ENCODE data around the gene CLASP2.

CLASP2 gene

DNA sequence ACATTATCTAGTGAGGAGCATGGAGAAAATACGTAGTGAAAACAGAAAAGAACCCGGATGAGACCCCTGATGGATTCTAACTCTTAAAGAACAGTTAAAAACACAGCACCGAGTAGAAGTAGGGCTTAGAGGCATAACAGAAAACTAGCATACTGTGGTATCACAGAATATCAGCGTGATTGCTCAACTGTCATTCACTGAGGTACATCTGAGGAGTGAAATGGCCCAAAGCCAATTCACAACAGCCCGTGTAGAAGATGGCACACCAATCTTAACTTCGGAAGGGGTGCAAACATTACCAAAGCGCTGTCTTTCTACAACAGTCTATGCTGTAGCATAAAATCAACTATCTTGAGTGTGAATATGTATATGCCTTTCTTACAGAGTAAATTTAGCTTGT is 1.8 kb downstream of the CLASP2 start:
- no CpG with 5 or more reads among the region's 7 CpGs for WGBS (ENCODE audit: extremely low coverage, insufficient coverage, insufficient read length)
- H3K36me3 ChIP-seq (ENCODE audit: control insufficient read depth in 1 of 2, insufficient read depth in 2 of 2, low read length in 2 of 2), result peaks cover 0 to 2% of the 10 kb centered on the region in 2 experiments
- no peak overlapping the region for H3K27ac ChIP-seq (ENCODE audit: low read depth, low read length)

DNA sequence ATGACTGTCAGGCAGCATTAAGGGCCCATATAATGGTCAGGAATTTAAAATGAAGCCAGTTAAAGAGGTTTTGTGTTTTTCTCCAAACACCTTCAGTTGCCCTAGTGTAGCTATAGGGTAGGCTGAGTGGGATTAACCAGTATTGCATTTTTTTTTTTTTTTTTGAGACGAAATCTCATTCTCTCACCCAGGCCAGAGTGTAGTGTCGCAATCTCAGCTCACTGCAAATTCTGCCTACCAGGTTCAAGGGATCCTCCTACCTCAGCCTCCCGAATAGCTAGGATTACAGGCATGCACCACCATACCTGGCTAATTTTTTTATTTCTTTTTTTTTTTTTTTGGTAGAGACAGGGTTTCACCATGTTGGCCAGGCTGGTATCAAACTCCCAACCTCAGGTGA is 7.0 kb downstream of the CLASP2 start:
- Histone ChIP-seq H3K79me2 (ENCODE audit: control insufficient read depth, insufficient read depth, low read length, poor library complexity) (no peaks in the 10 kb centered on the region), H2BK12ac (ENCODE audit: low read length) (no peak overlapping the region), H3K23ac (ENCODE audit: low read length) (no peak overlapping the region), H3K4me2 (ENCODE audit: low read length) (no peak overlapping the region), H3K27me3 (ENCODE audit: insufficient read depth, low read length) (no peaks in the 10 kb centered on the region), H2BK120ac (ENCODE audit: insufficient read depth, low read length, poor library complexity) (no peak overlapping the region), H3K9ac (ENCODE audit: low read length) (no peak overlapping the region), H3K4me1 (ENCODE audit: control insufficient read depth in 1 of 2, insufficient read depth in 2 of 2, low read length in 2 of 2) (no peaks in the 10 kb centered on the region), H3K27ac (ENCODE audit: low read depth, low read length) (no peak overlapping the region), H2AFZ (ENCODE audit: insufficient read depth, low read length, poor library complexity) (no peak overlapping the region), H4K12ac (ENCODE audit: low read depth, low read length) (no peak overlapping the region), H3K14ac (ENCODE audit: low read length) (no peak overlapping the region), H2BK5ac (ENCODE audit: low read depth, low read length, poor library complexity) (no peak overlapping the region), H2AK5ac (ENCODE audit: low read length) (no peak overlapping the region), H3K79me1 (ENCODE audit: low read length) (no peaks in the 10 kb centered on the region), H3K18ac (ENCODE audit: low read length) (no peak overlapping the region), H3K9me3 (ENCODE audit: insufficient read depth, low read depth, low read length) (no peaks in the 10 kb centered on the region), H4K8ac (ENCODE audit: low read depth, low read length) (no peak overlapping the region), H3K36me3 (ENCODE audit: control insufficient read depth in 1 of 2, insufficient read depth in 2 of 2, low read length in 2 of 2) (peaks cover 0 to 2% of the 10 kb centered on the region in 2 experiments), H4K91ac (ENCODE audit: low read depth, low read length) (no peak overlapping the region), H3K4ac (ENCODE audit: low read depth, low read length) (no peak overlapping the region), H3K4me3 (ENCODE audit: low read depth, low read length) (no peak overlapping the region)
- WGBS (ENCODE audit: extremely low coverage, insufficient coverage, insufficient read length), result no CpG with 5 or more reads among the region's 3 CpGs
- no peak for DNase-seq

More for the DNA sequence above, 1.8 kb downstream of the CLASP2 start:
- Histone ChIP-seq H3K4me3 (ENCODE audit: low read depth, low read length) (no peak overlapping the region), H2BK5ac (ENCODE audit: low read depth, low read length, poor library complexity) (no peak overlapping the region), H2AFZ (ENCODE audit: insufficient read depth, low read length, poor library complexity) (no peak overlapping the region), H3K79me2 (ENCODE audit: control insufficient read depth, insufficient read depth, low read length, poor library complexity) (peaks cover 5% of the 10 kb centered on the region), H3K9ac (ENCODE audit: low read length) (no peak overlapping the region), H3K9me3 (ENCODE audit: insufficient read depth, low read depth, low read length) (no peaks in the 10 kb centered on the region), H4K12ac (ENCODE audit: low read depth, low read length) (no peak overlapping the region), H4K8ac (ENCODE audit: low read depth, low read length) (no peak overlapping the region), H3K23ac (ENCODE audit: low read length) (peak overlapping the region; percentile 24), H3K79me1 (ENCODE audit: low read length) (peaks cover 9% of the 10 kb centered on the region), H3K4me1 (ENCODE audit: control insufficient read depth in 1 of 2, insufficient read depth in 2 of 2, low read length in 2 of 2) (peaks cover 2% of the 10 kb centered on the region in 2 experiments), H3K18ac (ENCODE audit: low read length) (no peak overlapping the region), H4K91ac (ENCODE audit: low read depth, low read length) (no peak overlapping the region), H2BK12ac (ENCODE audit: low read length) (no peak overlapping the region), H3K27me3 (ENCODE audit: insufficient read depth, low read length) (no peaks in the 10 kb centered on the region), H2AK5ac (ENCODE audit: low read length) (no peak overlapping the region), H3K14ac (ENCODE audit: low read length) (no peak overlapping the region), H3K4ac (ENCODE audit: low read depth, low read length) (peak overlapping the region; percentile 52), H2BK120ac (ENCODE audit: insufficient read depth, low read length, poor library complexity) (no peak overlapping the region), H3K4me2 (ENCODE audit: low read length) (peak overlapping the region; percentile 47)
- no peak for DNase-seq

DNA sequence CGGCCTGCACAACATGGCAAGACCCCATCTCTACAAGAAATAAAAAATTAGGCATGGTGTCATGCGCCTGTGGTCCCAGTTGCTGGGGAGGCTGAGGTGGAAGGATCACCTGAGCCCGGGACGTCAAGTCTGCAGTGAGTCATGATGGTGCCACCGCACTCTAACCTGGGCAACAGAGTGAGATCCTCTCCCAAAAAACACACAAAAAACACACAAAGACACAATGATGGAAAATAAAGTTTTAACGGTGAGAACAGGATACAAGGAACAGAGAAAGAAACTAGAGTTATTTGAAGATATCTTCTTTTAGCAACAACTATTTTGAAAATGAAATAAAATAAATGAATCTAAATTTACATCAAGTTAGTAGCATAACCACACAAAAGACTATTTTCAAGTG is 12.0 kb downstream of the CLASP2 start:
- H3K79me1 ChIP-seq (ENCODE audit: low read length), result no peaks in the 10 kb centered on the region
- H3K27ac ChIP-seq (ENCODE audit: low read depth, low read length), result no peak overlapping the region
- no peak overlapping the region for H2BK12ac ChIP-seq (ENCODE audit: low read length)
- H3K4me3 ChIP-seq (ENCODE audit: low read depth, low read length), result no peak overlapping the region
- H2AFZ ChIP-seq (ENCODE audit: insufficient read depth, low read length, poor library complexity), result no peak overlapping the region
- no peak overlapping the region for H2BK120ac ChIP-seq (ENCODE audit: insufficient read depth, low read length, poor library complexity)
- no peak overlapping the region for H2BK5ac ChIP-seq (ENCODE audit: low read depth, low read length, poor library complexity)
- no peak overlapping the region for H3K9ac ChIP-seq (ENCODE audit: low read length)
- H4K91ac ChIP-seq (ENCODE audit: low read depth, low read length), result no peak overlapping the region
- H3K36me3 ChIP-seq (ENCODE audit: control insufficient read depth in 1 of 2, insufficient read depth in 2 of 2, low read length in 2 of 2), result peaks cover 0 to 2% of the 10 kb centered on the region in 2 experiments
- no peak overlapping the region for H4K8ac ChIP-seq (ENCODE audit: low read depth, low read length)
- WGBS (ENCODE audit: extremely low coverage, insufficient coverage, insufficient read length), result no CpG with 5 or more reads among the region's 6 CpGs
- H2AK5ac ChIP-seq (ENCODE audit: low read length), result no peak overlapping the region
- H3K23ac ChIP-seq (ENCODE audit: low read length), result no peak overlapping the region
- no peaks in the 10 kb centered on the region for H3K4me1 ChIP-seq (ENCODE audit: control insufficient read depth in 1 of 2, insufficient read depth in 2 of 2, low read length in 2 of 2)
- peak overlapping the region; percentile 24 for H3K4ac ChIP-seq (ENCODE audit: low read depth, low read length)
- H3K18ac ChIP-seq (ENCODE audit: low read length), result no peak overlapping the region
- no peaks in the 10 kb centered on the region for H3K79me2 ChIP-seq (ENCODE audit: control insufficient read depth, insufficient read depth, low read length, poor library complexity)
- H3K9me3 ChIP-seq (ENCODE audit: insufficient read depth, low read depth, low read length), result peaks cover 2% of the 10 kb centered on the region
- no peaks in the 10 kb centered on the region for H3K27me3 ChIP-seq (ENCODE audit: insufficient read depth, low read length)
- no peak overlapping the region for H3K4me2 ChIP-seq (ENCODE audit: low read length)
- H4K12ac ChIP-seq (ENCODE audit: low read depth, low read length), result no peak overlapping the region
- H3K14ac ChIP-seq (ENCODE audit: low read length), result no peak overlapping the region
- DNase-seq, result no peak

DNA sequence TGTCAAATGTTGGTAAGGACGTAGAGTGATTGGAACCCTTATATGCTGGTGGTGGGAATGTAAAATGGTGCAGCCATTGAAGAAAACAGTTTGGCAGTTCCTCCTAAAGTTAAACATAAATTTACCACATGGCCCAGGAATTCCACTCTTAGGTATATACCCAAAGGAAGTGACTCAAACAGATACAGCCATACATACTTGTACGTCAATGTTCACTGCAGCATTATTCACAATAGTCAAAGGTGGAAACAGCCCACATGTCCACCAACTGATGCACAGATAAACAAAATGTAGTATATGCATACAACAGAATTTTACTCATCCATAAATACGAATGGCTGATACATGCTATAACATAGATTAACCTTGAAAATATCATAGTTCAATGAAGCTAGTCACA is 13.2 kb downstream of the CLASP2 start:
- DNase-seq, result peak in 1 of 2 donors; percentile 18
- no peak overlapping the region for H3K23ac ChIP-seq (ENCODE audit: low read length)
- H4K12ac ChIP-seq (ENCODE audit: low read depth, low read length), result no peak overlapping the region
- no peak overlapping the region for H2AK5ac ChIP-seq (ENCODE audit: low read length)
- H3K18ac ChIP-seq (ENCODE audit: low read length), result no peak overlapping the region
- no peak overlapping the region for H4K91ac ChIP-seq (ENCODE audit: low read depth, low read length)
- no peak overlapping the region for H3K4ac ChIP-seq (ENCODE audit: low read depth, low read length)
- H3K4me1 ChIP-seq (ENCODE audit: control insufficient read depth in 1 of 2, insufficient read depth in 2 of 2, low read length in 2 of 2), result no peaks in the 10 kb centered on the region
- no peak overlapping the region for H2BK12ac ChIP-seq (ENCODE audit: low read length)
- H3K27ac ChIP-seq (ENCODE audit: low read depth, low read length), result no peak overlapping the region
- no peak overlapping the region for H4K8ac ChIP-seq (ENCODE audit: low read depth, low read length)
- H3K4me2 ChIP-seq (ENCODE audit: low read length), result no peak overlapping the region
- WGBS (ENCODE audit: extremely low coverage, insufficient coverage, insufficient read length), result no CpG with 5 or more reads among the region's 3 CpGs
- H2AFZ ChIP-seq (ENCODE audit: insufficient read depth, low read length, poor library complexity), result no peak overlapping the region
- no peak overlapping the region for H3K4me3 ChIP-seq (ENCODE audit: low read depth, low read length)
- H3K9ac ChIP-seq (ENCODE audit: low read length), result no peak overlapping the region
- H3K27me3 ChIP-seq (ENCODE audit: insufficient read depth, low read length), result no peaks in the 10 kb centered on the region
- peaks cover 2% of the 10 kb centered on the region for H3K9me3 ChIP-seq (ENCODE audit: insufficient read depth, low read depth, low read length)
- peaks cover 0 to 2% of the 10 kb centered on the region in 2 experiments for H3K36me3 ChIP-seq (ENCODE audit: control insufficient read depth in 1 of 2, insufficient read depth in 2 of 2, low read length in 2 of 2)
- no peak overlapping the region for H2BK120ac ChIP-seq (ENCODE audit: insufficient read depth, low read length, poor library complexity)
- no peak overlapping the region for H3K14ac ChIP-seq (ENCODE audit: low read length)
- H3K79me2 ChIP-seq (ENCODE audit: control insufficient read depth, insufficient read depth, low read length, poor library complexity), result no peaks in the 10 kb centered on the region
- no peaks in the 10 kb centered on the region for H3K79me1 ChIP-seq (ENCODE audit: low read length)
- no peak overlapping the region for H2BK5ac ChIP-seq (ENCODE audit: low read depth, low read length, poor library complexity)

Data from trophoblast cell (in vitro differentiated cells and primary cell).